Measurements from ENCODE around the gene POLR1H.

DNA sequence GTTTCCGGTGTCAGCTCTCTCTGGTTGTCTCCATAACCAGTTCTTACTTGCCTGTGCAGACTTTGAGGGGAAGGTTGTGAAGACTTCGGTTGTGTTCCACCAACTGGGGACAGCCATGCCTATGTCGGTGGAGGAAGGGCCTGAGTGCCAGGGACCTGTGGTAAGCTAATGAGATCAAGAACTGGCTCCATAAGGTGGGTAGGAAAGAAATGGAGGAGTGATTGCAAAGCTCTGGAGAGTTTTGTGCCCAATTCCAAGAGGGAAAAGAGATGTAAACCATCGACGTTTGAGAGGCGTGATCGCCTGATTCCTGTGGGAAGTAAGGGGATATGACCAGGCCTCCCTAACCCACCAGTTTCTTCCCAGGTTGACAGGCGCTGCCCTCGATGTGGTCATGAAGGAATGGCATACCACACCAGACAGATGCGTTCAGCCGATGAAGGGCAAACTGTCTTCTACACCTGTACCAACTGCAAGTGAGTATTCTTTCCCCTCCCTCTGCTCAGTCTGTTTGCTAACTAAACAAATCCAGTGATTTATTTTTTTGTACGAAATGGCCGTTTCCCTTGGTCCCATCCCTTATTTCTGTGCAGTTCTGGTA is 893 bp downstream of the POLR1H start:
- TF ChIP-seq MXI1 (conservative IDR thresholded peaks at IDR 0.05; ENCODE audit: poor library complexity, severe bottlenecking) (no peak), EZH2 (IDR thresholded peaks at IDR 0.05; ENCODE audit: borderline replicate concordance, insufficient read depth, low read length, poor library complexity, severe bottlenecking) (no peak)
